Astrocyte (in vitro differentiated cells and primary cell): ENCODE results near the gene TICAM1. TPM values are rescaled to one million over a fixed set of nuclear protein-coding genes. Genes with fewer than 3 reads are reported as not detected.

Experiments
- DNase-seq: peaks from one replicate; pipeline ENCODE4 v3.0.0-alpha.2; 2010; ENCODE audit warnings: low read depth
- FAIRE-seq: peaks from 2 replicates; lab custom pipeline; 2011; peaks lifted over from hg19 to GRCh38; lab: Jason Lieb, UNC
- H2AFZ ChIP-seq: 2 replicates; pipeline ENCODE4 v1.6.0; 2012; ENCODE audit warnings: low read depth, low read length, inconsistent platforms
- H3K27ac ChIP-seq: 2 replicates; pipeline ENCODE4 v1.5.1; 2011; ENCODE audit warnings: low read depth, low read length, inconsistent platforms
- H3K27me3 ChIP-seq: 2 replicates; pipeline ENCODE4 v1.6.0; 2011; ENCODE audit warnings: low read length, inconsistent platforms; ENCODE audit not compliant: insufficient read depth
- H3K36me3 ChIP-seq: 2 replicates; pipeline ENCODE4 v1.5.1; 2011; ENCODE audit warnings: low read length, inconsistent platforms; ENCODE audit not compliant: insufficient read depth
- H3K4me1 ChIP-seq: 2 replicates; pipeline ENCODE4 v1.5.1; 2011; ENCODE audit warnings: low read length, inconsistent platforms; ENCODE audit not compliant: insufficient read depth
- H3K4me2 ChIP-seq: 2 replicates; pipeline ENCODE4 v1.6.0; 2012; ENCODE audit warnings: low read length, inconsistent platforms
- H3K4me3 ChIP-seq: 2 replicates; pipeline ENCODE4 v1.5.1; 2011; ENCODE audit warnings: low read depth, mild to moderate bottlenecking, low read length, inconsistent platforms; ENCODE audit not compliant: insufficient read depth
- H3K79me2 ChIP-seq: 2 replicates; pipeline ENCODE4 v1.6.0; 2012; ENCODE audit warnings: mild to moderate bottlenecking, low read length, inconsistent platforms; ENCODE audit not compliant: insufficient read depth
- H3K9ac ChIP-seq: 2 replicates; pipeline ENCODE4 v1.6.0; 2012; ENCODE audit warnings: mild to moderate bottlenecking, low read length, inconsistent platforms
- H3K9me3 ChIP-seq: 2 replicates; pipeline ENCODE4 v1.5.1; 2012; ENCODE audit warnings: low read depth, mild to moderate bottlenecking, low read length, inconsistent platforms; ENCODE audit not compliant: insufficient read depth
- H4K20me1 ChIP-seq: 2 replicates; pipeline ENCODE4 v1.6.0; 2012; ENCODE audit warnings: low read length, inconsistent platforms; ENCODE audit not compliant: insufficient read depth
- H3K27ac Mint-ChIP-seq: one replicate; pipeline ENCODE4 v1.8.0; 2021; ENCODE audit warnings: mild to moderate bottlenecking, mixed read lengths; ENCODE audit not compliant: unreplicated experiment
- H3K27me3 Mint-ChIP-seq: one replicate; pipeline ENCODE4 v1.8.0; 2021; ENCODE audit warnings: low read depth, mixed read lengths; ENCODE audit not compliant: unreplicated experiment
- H3K36me3 Mint-ChIP-seq: one replicate; pipeline ENCODE4 v1.8.0; 2021; ENCODE audit warnings: low read depth, mixed read lengths; ENCODE audit not compliant: unreplicated experiment
- H3K4me1 Mint-ChIP-seq: one replicate; pipeline ENCODE4 v1.8.0; 2021; ENCODE audit warnings: low read depth, mixed read lengths; ENCODE audit not compliant: unreplicated experiment
- H3K4me3 Mint-ChIP-seq: one replicate; pipeline ENCODE4 v1.8.0; 2021; ENCODE audit warnings: mild to moderate bottlenecking, moderate library complexity, mixed read lengths; ENCODE audit not compliant: unreplicated experiment
- H3K9me3 Mint-ChIP-seq: one replicate; pipeline ENCODE4 v1.8.0; 2021; ENCODE audit warnings: mild to moderate bottlenecking, mixed read lengths; ENCODE audit not compliant: unreplicated experiment
- EZH2 ChIP-seq: IDR thresholded peaks from 2 replicates; pipeline ENCODE4 v1.6.1; 2012; ENCODE audit warnings: mild to moderate bottlenecking, low read length, inconsistent platforms; ENCODE audit not compliant: insufficient read depth
- total RNA-seq: library from RNA; stranded (reverse); gene quantifications from 2 replicates; pipeline ENCODE4 v1.2.1, GENCODE V29; 2021
- TF ChIP-seq, protein P1 (sequence below): IDR thresholded peaks from 2 replicates; pipeline ENCODE4 v1.5.1; 2011; ENCODE audit warnings: low read depth, mild to moderate bottlenecking, inconsistent platforms, low read length, moderate library complexity; ENCODE audit not compliant: insufficient read depth

Gene TICAM1
- total RNA-seq, 1 donor from 2014 or later, result 10.0 TPM

DNA sequence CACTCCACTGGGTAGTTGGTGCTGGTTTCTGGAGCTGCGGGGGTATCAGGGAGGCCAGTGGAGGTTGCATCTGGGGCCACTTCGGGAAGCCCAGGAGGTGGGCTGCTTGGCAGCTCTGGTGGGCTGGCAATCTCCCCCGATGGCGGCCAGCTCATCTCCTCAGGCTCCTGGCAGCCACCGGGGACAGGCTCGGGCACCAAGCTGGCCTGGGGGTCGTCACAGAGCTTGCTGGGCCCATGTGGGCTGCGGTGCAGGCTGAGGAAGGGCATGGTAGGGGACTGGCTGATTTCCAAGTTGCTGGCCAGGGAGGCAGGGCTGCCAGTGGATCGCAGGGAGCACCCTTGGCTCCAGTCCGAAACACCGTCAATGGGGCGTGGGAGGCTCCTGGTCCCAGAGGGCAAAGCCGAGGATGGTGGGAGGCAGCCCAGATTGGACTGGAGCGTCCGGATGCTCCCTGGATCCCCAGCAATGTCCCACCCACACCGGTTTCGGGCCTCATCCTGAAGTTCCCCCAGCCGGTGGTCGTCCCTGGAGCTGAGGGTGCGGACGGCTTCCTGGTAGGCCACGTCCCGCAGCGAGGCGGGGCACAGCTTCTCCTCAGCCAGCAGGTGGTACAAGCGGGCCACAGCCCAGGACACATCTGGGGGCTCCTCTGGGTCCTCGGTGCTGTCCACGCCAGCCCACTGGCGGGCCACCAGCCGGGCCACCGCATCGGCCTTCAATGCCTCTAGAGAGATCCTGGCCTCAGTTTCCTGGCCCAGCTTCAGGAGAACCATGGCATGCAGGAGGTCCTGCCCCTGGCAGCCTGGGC is 13.8 kb downstream of the TICAM1 start:
- H3K27me3 Mint-ChIP-seq, result no peaks in the 10 kb centered on the region

GRCh38 chr19:4816950-4817278 is 14.6 kb downstream of the TICAM1 start:
- H3K9ac ChIP-seq, result no peak overlapping the region
- H3K36me3 ChIP-seq, result peaks cover 5% of the 10 kb centered on the region
- Mint-ChIP-seq H3K36me3 (peaks cover 14% of the 10 kb centered on the region), H3K27ac (no peak overlapping the region), H3K4me1 (peaks cover 6% of the 10 kb centered on the region), H3K27me3 (no peaks in the 10 kb centered on the region), H3K4me3 (no peak overlapping the region), H3K9me3 (no peaks in the 10 kb centered on the region)
- peaks cover 5% of the 10 kb centered on the region for H4K20me1 ChIP-seq
- no peak for TF ChIP-seq EZH2
- TF ChIP-seq, protein P1, sequence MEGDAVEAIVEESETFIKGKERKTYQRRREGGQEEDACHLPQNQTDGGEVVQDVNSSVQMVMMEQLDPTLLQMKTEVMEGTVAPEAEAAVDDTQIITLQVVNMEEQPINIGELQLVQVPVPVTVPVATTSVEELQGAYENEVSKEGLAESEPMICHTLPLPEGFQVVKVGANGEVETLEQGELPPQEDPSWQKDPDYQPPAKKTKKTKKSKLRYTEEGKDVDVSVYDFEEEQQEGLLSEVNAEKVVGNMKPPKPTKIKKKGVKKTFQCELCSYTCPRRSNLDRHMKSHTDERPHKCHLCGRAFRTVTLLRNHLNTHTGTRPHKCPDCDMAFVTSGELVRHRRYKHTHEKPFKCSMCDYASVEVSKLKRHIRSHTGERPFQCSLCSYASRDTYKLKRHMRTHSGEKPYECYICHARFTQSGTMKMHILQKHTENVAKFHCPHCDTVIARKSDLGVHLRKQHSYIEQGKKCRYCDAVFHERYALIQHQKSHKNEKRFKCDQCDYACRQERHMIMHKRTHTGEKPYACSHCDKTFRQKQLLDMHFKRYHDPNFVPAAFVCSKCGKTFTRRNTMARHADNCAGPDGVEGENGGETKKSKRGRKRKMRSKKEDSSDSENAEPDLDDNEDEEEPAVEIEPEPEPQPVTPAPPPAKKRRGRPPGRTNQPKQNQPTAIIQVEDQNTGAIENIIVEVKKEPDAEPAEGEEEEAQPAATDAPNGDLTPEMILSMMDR, result no peak
- DNase-seq (no peak), FAIRE-seq (no peak)
- no peak overlapping the region for H3K27ac ChIP-seq
- no peak overlapping the region for H2AFZ ChIP-seq
- peaks cover 9% of the 10 kb centered on the region for H3K79me2 ChIP-seq
- peaks cover 11% of the 10 kb centered on the region for H3K4me1 ChIP-seq
- H3K4me2 ChIP-seq, result no peak overlapping the region
- H3K4me3 ChIP-seq, result no peak overlapping the region
- H3K27me3 ChIP-seq, result no peaks in the 10 kb centered on the region
- H3K9me3 ChIP-seq, result no peaks in the 10 kb centered on the region

More for the DNA sequence above, 13.8 kb downstream of the TICAM1 start:
- H3K4me2 ChIP-seq, result no peak overlapping the region
- no peaks in the 10 kb centered on the region for H3K27me3 ChIP-seq
- H3K79me2 ChIP-seq, result peaks cover 13% of the 10 kb centered on the region
- H3K4me3 ChIP-seq, result no peak overlapping the region
- TF ChIP-seq EZH2, result no peak
- TF ChIP-seq, protein P1, result no peak
- peaks cover 3% of the 10 kb centered on the region for H3K4me1 Mint-ChIP-seq
- H3K4me3 Mint-ChIP-seq, result no peak overlapping the region
- no peak overlapping the region for H2AFZ ChIP-seq
- peaks cover 5% of the 10 kb centered on the region for H3K36me3 ChIP-seq
- FAIRE-seq, result no peak
- no peak for DNase-seq
- H3K4me1 ChIP-seq, result peaks cover 8% of the 10 kb centered on the region
- no peaks in the 10 kb centered on the region for H3K9me3 Mint-ChIP-seq
- H3K27ac ChIP-seq, result no peak overlapping the region
- no peak overlapping the region for H3K9ac ChIP-seq
- peaks cover 14% of the 10 kb centered on the region for H3K36me3 Mint-ChIP-seq
- peaks cover 9% of the 10 kb centered on the region for H4K20me1 ChIP-seq
- H3K27ac Mint-ChIP-seq, result no peak overlapping the region
- no peaks in the 10 kb centered on the region for H3K9me3 ChIP-seq
